Measurements from ENCODE around the gene ATIC. TPM values are rescaled to one million over a fixed set of nuclear protein-coding genes. Genes with fewer than 3 reads are reported as not detected.

Gene ATIC
- polyA plus RNA-seq, 1 donor from 2014 or later, result 9.5 TPM

GRCh38 chr2:215293879-215294278, 18.0 kb upstream of the ATIC start:
- Histone ChIP-seq H3K79me2 (replicated peaks; ENCODE audit: insufficient read depth, low read length) (no peaks in the 10 kb centered on the region), H3K9me2 (ENCODE audit: insufficient read depth, low read length) (no peaks in the 10 kb centered on the region), H3K4me3 (ENCODE audit: low read length) (no peak overlapping the region), H3F3A (ENCODE audit: insufficient read depth, low read length, poor library complexity, severe bottlenecking) (no peaks in the 10 kb centered on the region), H3K9ac (ENCODE audit: low read length) (no peak overlapping the region), H3K4me2 (ENCODE audit: low read length) (no peak overlapping the region), H4K20me1 (ENCODE audit: insufficient read depth) (no peaks in the 10 kb centered on the region), H3K27ac (ENCODE audit: low read length) (no peak overlapping the region), H2AFZ (ENCODE audit: low read depth, low read length) (no peak overlapping the region), H3K36me3 (ENCODE audit: insufficient read depth, low read length) (no peaks in the 10 kb centered on the region), H3K27me3 (ENCODE audit: insufficient read depth, low read depth, low read length) (no peaks in the 10 kb centered on the region), H3K9me3 (ENCODE audit: low read length) (no peaks in the 10 kb centered on the region)
- TF ChIP-seq SMC3 (conservative IDR thresholded peaks at IDR 0.05; ENCODE audit: poor library complexity), result no peak
- TF ChIP-seq TAF1 (IDR thresholded peaks at IDR 0.05; ENCODE audit: low read depth), result no peak
- TF ChIP-seq, protein P1, sequence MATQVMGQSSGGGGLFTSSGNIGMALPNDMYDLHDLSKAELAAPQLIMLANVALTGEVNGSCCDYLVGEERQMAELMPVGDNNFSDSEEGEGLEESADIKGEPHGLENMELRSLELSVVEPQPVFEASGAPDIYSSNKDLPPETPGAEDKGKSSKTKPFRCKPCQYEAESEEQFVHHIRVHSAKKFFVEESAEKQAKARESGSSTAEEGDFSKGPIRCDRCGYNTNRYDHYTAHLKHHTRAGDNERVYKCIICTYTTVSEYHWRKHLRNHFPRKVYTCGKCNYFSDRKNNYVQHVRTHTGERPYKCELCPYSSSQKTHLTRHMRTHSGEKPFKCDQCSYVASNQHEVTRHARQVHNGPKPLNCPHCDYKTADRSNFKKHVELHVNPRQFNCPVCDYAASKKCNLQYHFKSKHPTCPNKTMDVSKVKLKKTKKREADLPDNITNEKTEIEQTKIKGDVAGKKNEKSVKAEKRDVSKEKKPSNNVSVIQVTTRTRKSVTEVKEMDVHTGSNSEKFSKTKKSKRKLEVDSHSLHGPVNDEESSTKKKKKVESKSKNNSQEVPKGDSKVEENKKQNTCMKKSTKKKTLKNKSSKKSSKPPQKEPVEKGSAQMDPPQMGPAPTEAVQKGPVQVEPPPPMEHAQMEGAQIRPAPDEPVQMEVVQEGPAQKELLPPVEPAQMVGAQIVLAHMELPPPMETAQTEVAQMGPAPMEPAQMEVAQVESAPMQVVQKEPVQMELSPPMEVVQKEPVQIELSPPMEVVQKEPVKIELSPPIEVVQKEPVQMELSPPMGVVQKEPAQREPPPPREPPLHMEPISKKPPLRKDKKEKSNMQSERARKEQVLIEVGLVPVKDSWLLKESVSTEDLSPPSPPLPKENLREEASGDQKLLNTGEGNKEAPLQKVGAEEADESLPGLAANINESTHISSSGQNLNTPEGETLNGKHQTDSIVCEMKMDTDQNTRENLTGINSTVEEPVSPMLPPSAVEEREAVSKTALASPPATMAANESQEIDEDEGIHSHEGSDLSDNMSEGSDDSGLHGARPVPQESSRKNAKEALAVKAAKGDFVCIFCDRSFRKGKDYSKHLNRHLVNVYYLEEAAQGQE (IDR thresholded peaks at IDR 0.05; ENCODE audit: borderline replicate concordance), result no peak
- TF ChIP-seq, protein P2, sequence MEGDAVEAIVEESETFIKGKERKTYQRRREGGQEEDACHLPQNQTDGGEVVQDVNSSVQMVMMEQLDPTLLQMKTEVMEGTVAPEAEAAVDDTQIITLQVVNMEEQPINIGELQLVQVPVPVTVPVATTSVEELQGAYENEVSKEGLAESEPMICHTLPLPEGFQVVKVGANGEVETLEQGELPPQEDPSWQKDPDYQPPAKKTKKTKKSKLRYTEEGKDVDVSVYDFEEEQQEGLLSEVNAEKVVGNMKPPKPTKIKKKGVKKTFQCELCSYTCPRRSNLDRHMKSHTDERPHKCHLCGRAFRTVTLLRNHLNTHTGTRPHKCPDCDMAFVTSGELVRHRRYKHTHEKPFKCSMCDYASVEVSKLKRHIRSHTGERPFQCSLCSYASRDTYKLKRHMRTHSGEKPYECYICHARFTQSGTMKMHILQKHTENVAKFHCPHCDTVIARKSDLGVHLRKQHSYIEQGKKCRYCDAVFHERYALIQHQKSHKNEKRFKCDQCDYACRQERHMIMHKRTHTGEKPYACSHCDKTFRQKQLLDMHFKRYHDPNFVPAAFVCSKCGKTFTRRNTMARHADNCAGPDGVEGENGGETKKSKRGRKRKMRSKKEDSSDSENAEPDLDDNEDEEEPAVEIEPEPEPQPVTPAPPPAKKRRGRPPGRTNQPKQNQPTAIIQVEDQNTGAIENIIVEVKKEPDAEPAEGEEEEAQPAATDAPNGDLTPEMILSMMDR (IDR thresholded peaks at IDR 0.05; ENCODE audit: poor library complexity, severe bottlenecking), result no peak
- TF ChIP-seq MXI1 (conservative IDR thresholded peaks at IDR 0.05; ENCODE audit: poor library complexity, severe bottlenecking), result no peak
- no peak for TF ChIP-seq EP300 (conservative IDR thresholded peaks at IDR 0.05; ENCODE audit: poor library complexity, severe bottlenecking)
- no peak for TF ChIP-seq EZH2 (IDR thresholded peaks at IDR 0.05; ENCODE audit: borderline replicate concordance, insufficient read depth, low read length, poor library complexity, severe bottlenecking)
- no peak for TF ChIP-seq POLR2AphosphoS5 (IDR thresholded peaks at IDR 0.05)
- TF ChIP-seq RAD21 (conservative IDR thresholded peaks at IDR 0.05), result no peak

GRCh38 chr2:215299337-215299859, 12.5 kb upstream of the ATIC start:
- H3K27ac ChIP-seq (ENCODE audit: low read length), result no peak overlapping the region
- no peaks in the 10 kb centered on the region for H3K36me3 ChIP-seq (ENCODE audit: insufficient read depth, low read length)
- H3K79me2 ChIP-seq (replicated peaks; ENCODE audit: insufficient read depth, low read length), result no peaks in the 10 kb centered on the region
- H2AFZ ChIP-seq (ENCODE audit: low read depth, low read length), result no peak overlapping the region
- H3F3A ChIP-seq (ENCODE audit: insufficient read depth, low read length, poor library complexity, severe bottlenecking), result no peaks in the 10 kb centered on the region
- no peak overlapping the region for H3K4me2 ChIP-seq (ENCODE audit: low read length)
- TF ChIP-seq, protein P1 (IDR thresholded peaks at IDR 0.05; ENCODE audit: borderline replicate concordance), result no peak
- no peak for TF ChIP-seq TAF1 (IDR thresholded peaks at IDR 0.05; ENCODE audit: low read depth)
- no peak for TF ChIP-seq EZH2 (IDR thresholded peaks at IDR 0.05; ENCODE audit: borderline replicate concordance, insufficient read depth, low read length, poor library complexity, severe bottlenecking)
- TF ChIP-seq MXI1 (conservative IDR thresholded peaks at IDR 0.05; ENCODE audit: poor library complexity, severe bottlenecking), result no peak
- TF ChIP-seq EP300 (conservative IDR thresholded peaks at IDR 0.05; ENCODE audit: poor library complexity, severe bottlenecking), result no peak
- no peaks in the 10 kb centered on the region for H3K27me3 ChIP-seq (ENCODE audit: insufficient read depth, low read depth, low read length)
- no peaks in the 10 kb centered on the region for H3K9me3 ChIP-seq (ENCODE audit: low read length)
- no peak overlapping the region for H3K9ac ChIP-seq (ENCODE audit: low read length)
- H3K4me3 ChIP-seq (ENCODE audit: low read length), result no peak overlapping the region
- no peaks in the 10 kb centered on the region for H3K9me2 ChIP-seq (ENCODE audit: insufficient read depth, low read length)
- no peaks in the 10 kb centered on the region for H4K20me1 ChIP-seq (ENCODE audit: insufficient read depth)

All from neural cell (in vitro differentiated cells).